Hair follicular keratinocyte (primary cell): Measurements from ENCODE around the gene SHOC2. TPM values are rescaled to one million over a fixed set of nuclear protein-coding genes. Genes with fewer than 3 reads are reported as not detected.

Experiments used
- total RNA-seq: library from RNA; depleted of rRNA; stranded (reverse); fragments of >200 nt; gene quantifications from 2 replicates; pipeline ENCODE4 v1.2.3, GENCODE V29; 2015

SHOC2 gene
- total RNA-seq = 13.2 and 20.6 TPM in 2 replicates

GRCh38 chr10:110919349-110919931, at the start of gene SHOC2:
Gene SHOC2, plus strand, starts transcription at chr10:110919604. Its CDS starts 44,755 bp downstream, at chr10:110964359.

GRCh38 chr10:110871298-110872084, 47.9 kb upstream of the SHOC2 start, which contains the start of gene PDCD4:
Gene PDCD4, plus strand, starts transcription at chr10:110871928. Its CDS starts 4,100 bp downstream, at chr10:110876028.

DNA sequence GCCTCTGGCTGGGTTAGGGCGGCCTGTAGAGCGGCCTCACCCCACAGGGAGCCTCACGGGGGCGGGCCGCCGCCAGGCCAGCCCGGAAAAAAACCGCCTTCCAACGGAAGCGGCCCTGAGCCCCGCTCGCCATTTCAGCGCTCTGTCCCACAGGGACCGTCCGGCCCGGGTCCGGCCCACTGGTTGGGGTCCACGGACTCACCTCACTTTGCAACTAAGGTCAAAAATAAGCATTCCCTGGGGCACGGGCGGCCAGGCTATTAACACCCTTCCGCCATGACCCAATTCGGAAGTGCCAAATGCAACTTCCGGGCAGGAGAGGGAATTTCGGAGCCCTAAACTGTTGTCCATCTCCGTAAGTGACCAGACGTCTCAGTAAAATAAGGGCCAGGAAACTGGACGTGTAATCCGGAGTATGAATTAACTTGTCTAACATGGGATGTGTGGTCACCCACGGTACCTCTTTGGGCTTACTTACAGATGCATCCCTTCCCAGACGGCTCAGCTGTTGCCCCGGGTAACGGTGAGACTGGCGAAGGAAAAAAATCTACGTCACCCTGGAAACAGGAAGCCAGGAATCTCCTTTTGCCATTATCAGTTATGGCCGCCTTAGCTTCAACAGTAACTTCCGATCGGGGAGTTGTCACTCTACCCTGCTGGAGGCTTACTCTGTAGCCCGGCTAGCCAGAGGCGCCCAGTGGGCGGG, 608 bp upstream of the SHOC2 start, which contains the start of gene BBIP1:
TSS of gene BBIP1 (minus strand) at position 538 of the 706 bp plus-strand sequence. CDS start 1,023 bp downstream, outside the sequence.

Other genes starting within 250 kb of the SHOC2 start
- gene PDCD4, start 47.7 kb upstream of the SHOC2 start, total RNA-seq = 34.4 and 48.3 TPM in 2 replicates
- 16.4 and 21.2 TPM in 2 replicates for gene BBIP1, start 424 bp upstream of the SHOC2 start, total RNA-seq
- not detected in 2 replicates for gene ADRA2A, start 157.4 kb downstream of the SHOC2 start, total RNA-seq